ENCODE measurements around the gene FSTL5.
A peak's percentile ranks its signal among the peaks of the same experiment; 100 is the strongest.

Gene FSTL5

GRCh38 chr4:161564230-161564834, 599.5 kb downstream of the FSTL5 start:
- FAIRE-seq = peak; percentile 96

GRCh38 chr4:161555689-161556660, 607.8 kb downstream of the FSTL5 start:
- FAIRE-seq = no peak

GRCh38 chr4:161554372-161554990, 609.3 kb downstream of the FSTL5 start:
- FAIRE-seq = no peak

- no peak for FAIRE-seq
Measured at GRCh38 chr4:161546902-161547301, 616.9 kb downstream of the FSTL5 start.

GRCh38 chr4:161540265-161540664, 623.5 kb downstream of the FSTL5 start:
- FAIRE-seq = no peak

- no peak for FAIRE-seq
Measured at GRCh38 chr4:161538941-161539340, 624.9 kb downstream of the FSTL5 start.

GRCh38 chr4:161530710-161531109, 633.1 kb downstream of the FSTL5 start:
- no peak for FAIRE-seq

GRCh38 chr4:161525121-161525520, 638.7 kb downstream of the FSTL5 start:
- FAIRE-seq = no peak

GRCh38 chr4:161522031-161522430, 641.8 kb downstream of the FSTL5 start:
- no peak for FAIRE-seq

- FAIRE-seq = no peak
Measured at GRCh38 chr4:161519611-161520010, 644.2 kb downstream of the FSTL5 start.

GRCh38 chr4:161517941-161518340, 645.9 kb downstream of the FSTL5 start:
- FAIRE-seq = no peak

- no peak for FAIRE-seq
Measured at GRCh38 chr4:161505141-161505540, 658.7 kb downstream of the FSTL5 start.

- FAIRE-seq = no peak
Measured at GRCh38 chr4:161498155-161498554, 665.6 kb downstream of the FSTL5 start.

- no peak for FAIRE-seq
Measured at GRCh38 chr4:161486461-161486860, 677.3 kb downstream of the FSTL5 start.

- no peak for FAIRE-seq
Measured at GRCh38 chr4:161466316-161466715, 697.5 kb downstream of the FSTL5 start.

- no peak for FAIRE-seq
Measured at GRCh38 chr4:161463436-161463835, 700.4 kb downstream of the FSTL5 start.

GRCh38 chr4:161457906-161458305, 705.9 kb downstream of the FSTL5 start:
- no peak for FAIRE-seq

GRCh38 chr4:161457311-161457710, 706.5 kb downstream of the FSTL5 start:
- peak; percentile 59 for FAIRE-seq

GRCh38 chr4:161454860-161455259, 708.9 kb downstream of the FSTL5 start:
- FAIRE-seq = no peak

- no peak for FAIRE-seq
Measured at GRCh38 chr4:161448550-161449180, 715.1 kb downstream of the FSTL5 start.

- FAIRE-seq = no peak
Measured at GRCh38 chr4:161444626-161445025, 719.2 kb downstream of the FSTL5 start.

GRCh38 chr4:161442921-161443320, 720.9 kb downstream of the FSTL5 start:
- no peak for FAIRE-seq

- no peak for FAIRE-seq
Measured at GRCh38 chr4:161438096-161438495, 725.7 kb downstream of the FSTL5 start.
